ENCODE results near the gene FAAP20.

DNA sequence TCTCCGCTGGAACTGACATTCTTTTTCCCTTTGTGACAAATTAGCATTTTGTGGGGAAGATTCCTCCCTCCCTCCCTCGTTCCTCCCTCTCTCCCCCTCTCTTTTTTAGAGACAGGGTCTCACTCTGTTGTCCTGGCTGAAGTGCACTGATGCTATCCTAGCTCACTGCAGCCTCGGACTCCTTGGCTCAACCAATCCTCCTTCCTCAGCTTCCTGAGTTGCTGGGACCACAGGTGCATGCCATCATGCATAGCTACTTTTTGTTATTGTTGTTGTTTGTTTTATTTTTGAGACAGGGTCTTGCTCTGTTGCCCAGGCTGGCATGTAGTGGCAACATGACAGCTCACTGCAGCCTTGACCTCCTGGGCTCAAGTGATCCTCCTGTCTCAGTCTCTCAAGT is 26.7 kb upstream of the FAAP20 start:
- TF ChIP-seq EZH2phosphoT487 (IDR thresholded peaks at IDR 0.05; ENCODE audit: borderline replicate concordance, low read length) (no peak), EZH2 (IDR thresholded peaks at IDR 0.05; ENCODE audit: low read length, unreplicated experiment) (no peak)
- TF ChIP-seq, protein P1, sequence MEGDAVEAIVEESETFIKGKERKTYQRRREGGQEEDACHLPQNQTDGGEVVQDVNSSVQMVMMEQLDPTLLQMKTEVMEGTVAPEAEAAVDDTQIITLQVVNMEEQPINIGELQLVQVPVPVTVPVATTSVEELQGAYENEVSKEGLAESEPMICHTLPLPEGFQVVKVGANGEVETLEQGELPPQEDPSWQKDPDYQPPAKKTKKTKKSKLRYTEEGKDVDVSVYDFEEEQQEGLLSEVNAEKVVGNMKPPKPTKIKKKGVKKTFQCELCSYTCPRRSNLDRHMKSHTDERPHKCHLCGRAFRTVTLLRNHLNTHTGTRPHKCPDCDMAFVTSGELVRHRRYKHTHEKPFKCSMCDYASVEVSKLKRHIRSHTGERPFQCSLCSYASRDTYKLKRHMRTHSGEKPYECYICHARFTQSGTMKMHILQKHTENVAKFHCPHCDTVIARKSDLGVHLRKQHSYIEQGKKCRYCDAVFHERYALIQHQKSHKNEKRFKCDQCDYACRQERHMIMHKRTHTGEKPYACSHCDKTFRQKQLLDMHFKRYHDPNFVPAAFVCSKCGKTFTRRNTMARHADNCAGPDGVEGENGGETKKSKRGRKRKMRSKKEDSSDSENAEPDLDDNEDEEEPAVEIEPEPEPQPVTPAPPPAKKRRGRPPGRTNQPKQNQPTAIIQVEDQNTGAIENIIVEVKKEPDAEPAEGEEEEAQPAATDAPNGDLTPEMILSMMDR (conservative IDR thresholded peaks at IDR 0.05; ENCODE audit: low read depth, low read length): no peak

Data from PC-3 (cell line).